ENCODE data around the gene CHMP3.

GRCh38 chr2:86521922-86522321 lies 41.3 kb downstream of the CHMP3 start:
- TF ChIP-seq REST (IDR thresholded peaks at IDR 0.05; ENCODE audit: low read depth), result no peak
- TF ChIP-seq RAD21 (IDR thresholded peaks at IDR 0.05; ENCODE audit: low read depth), result no peak
- no peak for TF ChIP-seq POLR2A (IDR thresholded peaks at IDR 0.05; ENCODE audit: borderline replicate concordance, extremely low read depth, insufficient read depth, insufficient read length)
- no peak for TF ChIP-seq POLR2AphosphoS5 (IDR thresholded peaks at IDR 0.05; ENCODE audit: low read depth, low read length)

Measured in HCT116 (cell line).